Germinal center (tissue), 1 donor: Measurements from ENCODE around the gene TBATA.
"Not testable (repeated sequence)": the region's sequence is repeated elsewhere in the genome, so short reads cannot be mapped to it uniquely, and the experiment has no call there.

Experiments used
- DNase-seq: peaks from one replicate; pipeline ENCODE4 v3.0.0; 2012; ENCODE audit warnings: mixed read lengths, low spot score

Gene TBATA

DNA sequence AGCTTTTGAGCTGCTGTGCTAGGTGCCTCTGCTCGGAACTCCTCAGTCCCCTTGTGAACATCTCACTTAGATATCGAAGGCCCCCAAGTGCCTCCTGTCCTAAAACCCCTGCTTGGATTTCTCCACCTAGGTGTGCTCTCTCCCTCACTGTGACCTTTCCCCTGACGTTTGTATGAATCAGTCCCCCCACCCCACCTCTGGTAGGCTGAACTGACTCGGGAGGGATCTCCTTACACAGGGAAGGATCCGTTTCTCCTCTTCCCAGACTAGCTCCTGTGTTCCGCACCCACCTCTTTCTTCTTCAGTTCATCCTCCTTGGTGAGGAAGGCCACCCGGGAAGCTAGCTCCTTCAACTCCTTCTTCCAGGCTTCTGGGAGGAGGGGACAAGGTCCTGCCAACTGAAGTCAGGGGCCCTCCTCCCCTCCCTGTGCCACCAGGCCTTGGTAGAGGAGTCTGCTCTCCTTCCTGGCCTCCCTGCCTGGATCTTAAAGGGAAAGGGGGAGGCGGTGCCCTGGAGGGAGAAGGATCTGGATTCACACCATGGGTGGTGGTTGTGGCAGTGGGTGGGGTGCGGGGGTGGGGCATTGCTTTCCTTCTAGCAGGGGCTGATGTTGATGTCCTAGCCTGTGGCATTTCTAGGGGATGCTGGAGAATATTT, 6.8 kb downstream of the TBATA start:
- no peak for DNase-seq

DNA sequence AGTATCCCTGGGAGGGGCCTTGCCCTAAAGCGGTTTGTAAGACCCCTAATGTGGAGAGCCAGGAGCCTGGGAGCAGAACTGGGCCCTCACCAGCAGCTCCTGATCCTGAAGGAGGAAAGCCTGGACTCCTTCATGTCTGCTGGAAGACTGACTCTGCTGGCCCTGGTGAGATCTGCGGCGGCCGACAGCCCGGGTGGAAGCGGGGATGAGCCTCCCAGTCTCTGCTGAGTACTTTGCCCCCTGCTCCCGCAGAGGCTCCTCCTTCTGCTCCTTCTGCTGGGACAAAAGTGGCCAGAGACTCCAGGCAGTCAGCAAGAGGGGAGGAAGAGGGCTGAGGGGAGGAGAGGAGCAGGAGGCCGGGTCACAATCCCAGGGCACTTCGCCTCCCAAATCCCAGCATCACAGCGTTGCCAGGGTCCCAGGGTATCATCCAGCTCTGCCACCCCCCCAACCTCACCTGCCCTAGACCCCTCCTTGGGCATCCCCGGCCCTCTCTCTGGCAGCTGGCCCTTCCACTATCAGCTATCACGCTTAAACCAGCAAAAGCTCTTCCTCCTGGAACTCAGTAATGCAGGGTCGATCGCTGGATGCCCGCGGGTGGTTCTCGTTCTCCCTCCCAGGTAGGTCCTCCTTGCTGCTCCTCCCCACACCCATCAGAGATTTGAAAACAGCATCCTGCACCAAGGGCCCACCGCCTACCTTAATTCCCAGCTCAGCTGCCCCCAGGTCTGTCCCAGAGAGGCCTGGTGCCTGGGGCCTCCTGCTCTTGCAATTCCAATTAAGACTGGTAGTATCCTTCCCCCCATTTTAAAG, 7.9 kb downstream of the TBATA start:
- no peak for DNase-seq

DNA sequence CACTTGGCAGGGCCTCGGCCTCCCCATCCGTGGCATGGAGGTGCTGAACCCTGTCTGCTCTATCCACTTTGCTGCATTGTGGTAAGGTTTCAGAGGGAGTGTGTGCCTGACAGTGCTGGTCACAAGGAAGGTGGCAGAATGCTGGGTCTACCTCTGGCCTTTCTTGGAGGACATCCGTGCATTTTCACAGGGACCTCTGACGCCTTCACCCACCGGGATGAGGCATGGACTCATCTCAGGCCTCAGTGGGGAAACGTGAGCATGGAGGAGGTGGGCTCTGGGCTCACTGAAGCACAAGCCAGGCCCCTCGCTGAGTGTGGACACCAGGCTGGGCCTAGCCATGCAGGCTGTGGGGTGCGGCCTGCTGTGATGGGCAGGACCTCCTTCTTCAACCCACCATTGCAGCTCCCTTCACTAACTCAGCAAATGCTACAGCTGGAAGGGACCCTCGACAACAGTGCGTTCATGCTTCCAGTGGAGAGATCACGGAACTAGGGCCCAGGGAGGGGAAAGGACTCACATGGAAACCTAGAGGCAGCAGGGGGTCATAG, 8.6 kb downstream of the TBATA start:
- no peak for DNase-seq

DNA sequence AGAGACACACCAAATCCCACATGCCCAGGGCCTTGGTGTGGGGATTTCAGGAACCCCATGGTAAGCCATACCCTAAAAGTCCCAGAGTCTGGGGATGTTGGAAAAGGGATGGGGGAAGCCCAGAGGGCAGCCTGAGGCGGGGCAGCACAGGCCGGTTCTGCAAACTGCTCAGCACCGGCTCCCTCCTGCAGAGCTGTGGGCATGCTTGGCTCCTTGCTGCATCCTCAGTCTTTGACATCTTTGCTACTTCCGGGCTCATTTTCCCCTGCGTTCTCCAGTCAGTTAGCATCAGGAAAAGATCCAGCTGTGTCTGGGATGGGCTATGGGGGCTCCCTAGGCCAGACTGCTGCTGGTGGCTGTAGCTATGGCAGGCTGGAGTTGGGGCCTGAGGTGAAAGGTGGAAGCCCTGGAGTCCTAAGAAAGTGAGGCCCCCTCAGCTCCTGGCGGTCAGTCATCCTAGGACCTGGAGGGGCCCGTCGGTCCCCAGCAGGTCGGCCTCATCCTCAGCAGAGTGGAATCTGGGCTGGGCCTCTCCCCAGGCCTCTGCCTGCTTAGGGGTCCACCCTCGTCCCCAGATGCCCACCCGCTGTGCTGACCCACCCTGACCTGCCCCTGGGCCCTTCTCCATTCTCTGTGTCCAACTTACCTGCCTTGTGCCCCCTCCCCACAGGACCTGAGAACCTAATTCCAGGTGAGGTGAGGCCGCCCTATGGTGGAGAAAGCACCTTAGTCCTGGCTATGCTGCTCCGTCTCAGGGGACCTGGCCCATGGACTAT, 9.3 kb downstream of the TBATA start:
- no peak for DNase-seq

DNA sequence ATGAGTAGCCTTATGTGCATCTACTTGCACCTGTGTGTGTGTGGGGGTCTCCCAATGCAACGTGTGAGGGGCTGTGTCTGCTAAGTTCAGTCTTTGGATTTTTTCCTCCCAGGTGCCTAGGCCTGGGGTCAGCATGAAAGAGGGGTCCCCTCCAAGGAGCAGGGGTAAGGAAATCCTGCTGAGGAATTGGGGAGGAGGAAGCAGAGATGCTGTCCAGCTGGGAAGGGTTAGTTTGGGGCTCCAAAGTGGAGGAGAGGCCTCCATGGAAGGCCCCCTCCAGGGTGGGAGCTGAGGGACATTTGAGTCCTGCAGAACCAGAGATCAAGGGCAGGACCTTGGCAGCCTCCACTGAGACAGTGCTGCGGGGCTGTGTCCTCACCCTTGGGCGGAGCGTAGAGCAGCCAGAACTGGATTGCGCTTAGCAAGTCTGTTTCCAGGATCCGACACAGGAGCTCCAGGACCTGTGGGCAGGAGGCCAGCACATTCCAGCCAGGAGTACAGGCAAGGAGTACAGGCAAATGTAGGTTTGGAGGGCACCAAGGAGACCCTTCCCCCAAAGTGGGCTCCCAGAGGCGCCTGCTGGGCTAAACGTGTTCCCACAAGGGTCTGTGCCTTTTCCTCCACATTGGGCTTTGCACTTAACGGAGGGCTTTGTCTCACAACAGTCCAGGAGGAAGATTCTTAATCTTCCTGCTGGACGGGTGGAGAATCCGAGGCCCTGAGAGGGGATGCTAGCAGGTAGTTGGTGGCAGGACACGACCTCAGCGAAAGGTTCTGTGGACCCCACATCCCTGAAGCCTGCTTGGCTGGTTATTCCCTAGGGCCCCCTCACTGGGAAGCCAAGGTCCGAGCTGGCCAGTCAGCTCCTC, 10.1 kb downstream of the TBATA start:
- DNase-seq, result no peak

DNA sequence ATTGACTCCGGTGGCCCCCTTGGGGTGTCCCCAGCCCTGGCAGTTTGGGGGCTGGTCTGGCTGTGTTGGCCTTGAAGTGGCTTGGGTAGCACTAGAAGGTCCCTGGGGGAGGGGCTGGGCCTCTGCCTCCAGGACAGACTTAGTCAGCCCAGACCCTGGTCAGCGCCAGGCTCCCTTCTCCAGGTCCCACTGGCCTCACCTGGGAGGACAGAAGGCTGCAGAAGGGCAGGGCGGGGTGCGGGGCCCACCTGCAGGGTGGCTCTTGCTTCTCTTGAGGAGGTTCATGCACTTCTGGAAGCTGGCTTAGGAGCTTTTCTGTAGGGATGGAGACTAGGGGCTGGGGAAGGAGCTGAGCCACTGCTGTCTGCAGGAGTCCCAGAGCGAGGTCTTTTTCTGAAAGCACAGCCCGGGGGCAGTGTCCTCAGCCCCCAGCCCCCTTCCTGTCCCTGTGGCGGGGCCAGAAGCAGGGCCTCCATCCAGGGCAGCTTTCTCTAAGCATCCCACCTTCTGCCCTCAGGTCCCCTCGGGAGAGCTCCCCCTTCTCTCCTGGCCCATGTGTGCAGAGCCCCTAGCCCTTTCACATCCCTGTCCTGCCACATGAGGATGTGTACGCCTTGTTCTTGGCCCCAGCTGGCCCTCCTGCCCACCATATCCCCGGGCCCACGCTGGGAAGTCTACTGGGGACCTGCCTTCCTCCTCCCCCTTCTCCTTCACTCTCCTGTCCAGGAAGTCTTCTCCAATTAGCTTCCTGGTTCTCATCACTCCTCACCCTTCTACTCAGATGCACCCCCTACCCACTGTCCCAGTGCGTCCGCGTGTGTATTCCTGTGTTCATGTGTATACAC, 11.0 kb downstream of the TBATA start:
- no peak for DNase-seq

DNA sequence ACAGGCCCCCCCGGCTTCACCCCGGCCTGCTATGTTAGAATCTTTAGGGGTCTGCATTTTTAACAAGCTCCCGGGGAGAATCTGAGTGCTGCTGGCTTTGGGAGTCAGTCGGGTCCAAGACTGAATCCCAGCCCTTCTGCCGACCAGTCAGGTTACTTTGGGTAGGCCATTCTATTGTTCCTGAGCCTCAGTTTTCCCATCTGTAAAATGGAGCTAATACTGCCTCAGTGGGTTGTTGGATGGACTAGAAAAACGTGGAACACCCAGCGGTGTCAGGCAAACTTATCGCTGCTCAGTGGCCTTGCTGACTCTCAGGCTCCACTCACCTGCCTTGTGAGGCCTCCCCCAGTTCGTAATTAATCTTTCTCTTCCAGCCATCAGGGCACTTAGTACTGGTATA, 11.7 kb downstream of the TBATA start:
- DNase-seq, result no peak

DNA sequence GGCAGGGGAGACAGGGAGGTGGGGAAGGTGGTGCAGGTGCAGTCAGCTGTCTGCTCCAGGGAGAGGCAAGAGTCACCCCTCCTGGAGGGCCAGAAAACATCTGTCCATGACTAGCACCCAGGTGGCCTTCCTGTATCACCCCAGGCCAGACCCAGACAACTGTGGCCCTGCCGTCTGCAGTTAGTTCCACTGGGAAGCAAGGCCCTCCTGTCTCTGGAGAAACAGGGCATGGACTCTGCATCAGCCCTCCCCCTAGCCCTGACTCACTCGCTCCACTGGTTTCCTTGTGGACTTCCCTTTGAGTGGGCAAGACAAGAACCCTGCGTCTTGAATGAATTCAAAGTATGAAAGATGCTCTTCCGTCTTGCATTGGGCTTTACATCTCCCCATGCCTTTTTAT, 12.6 kb downstream of the TBATA start:
- no peak for DNase-seq

DNA sequence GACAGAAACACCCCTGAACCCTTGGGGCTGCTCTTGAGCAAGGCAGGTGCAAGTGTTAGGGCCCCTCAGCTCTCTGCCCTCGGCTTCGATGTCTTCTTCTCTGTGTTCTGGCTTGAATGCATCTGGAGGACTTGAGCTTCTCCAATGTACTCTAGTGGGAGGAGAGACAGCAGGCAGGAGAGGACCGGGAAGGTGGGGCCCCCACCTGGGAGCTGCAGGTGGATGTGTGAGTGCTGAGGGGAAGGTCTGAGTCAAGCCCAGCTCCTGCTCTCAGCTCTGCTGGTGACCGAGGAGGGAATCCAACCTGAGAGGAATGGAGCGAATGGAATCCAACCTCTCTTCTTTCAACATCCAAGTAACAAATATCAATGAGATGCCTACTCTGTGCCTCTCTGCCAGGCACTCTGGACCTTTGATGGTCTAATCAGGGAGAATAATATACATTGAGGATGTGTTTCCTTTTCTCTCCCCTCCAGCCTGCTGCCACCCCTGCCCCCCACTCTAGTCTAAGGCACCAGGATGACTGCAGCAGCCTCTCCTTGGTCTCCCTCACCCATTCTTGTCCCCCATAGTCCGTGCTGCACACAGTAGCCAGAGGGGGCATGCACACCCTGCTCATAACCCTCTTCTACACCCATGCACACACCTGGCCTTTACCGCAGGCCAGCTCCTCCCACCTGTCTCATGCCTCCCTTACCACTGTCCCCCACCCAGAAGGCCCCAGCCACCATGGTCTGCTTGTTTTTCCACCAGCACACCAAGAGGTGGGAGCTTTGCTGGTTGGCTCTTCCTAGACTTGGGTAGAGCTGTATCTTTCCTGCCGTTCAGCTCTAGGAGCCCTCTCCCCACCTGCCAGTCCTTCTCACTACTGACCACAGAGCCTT, 13.6 kb downstream of the TBATA start:
- no peak for DNase-seq

DNA sequence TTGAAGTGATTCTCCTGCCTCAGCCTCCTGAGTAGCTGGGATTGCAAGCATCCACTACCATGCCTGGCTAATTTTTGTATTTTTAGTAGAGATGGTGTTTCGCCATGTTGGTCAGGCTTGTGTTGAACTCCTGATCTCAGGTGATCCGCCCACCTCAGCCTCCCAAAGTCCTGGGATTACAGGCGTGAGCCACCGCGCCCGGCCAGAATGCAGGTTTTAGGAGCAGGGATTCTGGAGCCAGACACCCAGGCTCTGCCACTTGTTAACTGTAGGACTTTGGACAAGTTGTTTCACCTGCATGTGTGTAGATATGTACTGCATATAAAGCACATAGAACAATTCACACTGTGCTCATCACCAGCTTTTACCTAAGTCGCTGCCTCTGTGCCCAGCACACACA, 14.7 kb downstream of the TBATA start:
- DNase-seq, result not testable (repeated sequence)

DNA sequence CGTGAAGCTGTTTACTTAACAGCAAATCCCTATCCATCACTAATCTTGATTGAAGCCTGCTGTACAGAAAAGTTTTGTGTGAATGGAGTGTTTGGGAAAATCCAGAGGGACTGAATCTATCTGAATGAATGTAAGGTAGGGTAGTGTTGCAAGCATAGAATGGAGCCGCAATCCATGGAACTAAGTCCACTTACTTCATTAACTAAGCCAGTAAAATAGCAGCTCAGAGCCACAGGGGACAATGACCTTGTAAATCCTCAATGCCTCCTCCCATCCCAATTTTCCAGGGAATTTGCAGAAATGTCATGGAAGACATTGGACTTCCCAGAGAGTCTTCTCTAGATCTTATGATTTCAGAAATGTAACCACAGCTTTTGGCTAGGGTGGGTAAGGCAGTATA, 15.2 kb downstream of the TBATA start:
- no peak for DNase-seq

DNA sequence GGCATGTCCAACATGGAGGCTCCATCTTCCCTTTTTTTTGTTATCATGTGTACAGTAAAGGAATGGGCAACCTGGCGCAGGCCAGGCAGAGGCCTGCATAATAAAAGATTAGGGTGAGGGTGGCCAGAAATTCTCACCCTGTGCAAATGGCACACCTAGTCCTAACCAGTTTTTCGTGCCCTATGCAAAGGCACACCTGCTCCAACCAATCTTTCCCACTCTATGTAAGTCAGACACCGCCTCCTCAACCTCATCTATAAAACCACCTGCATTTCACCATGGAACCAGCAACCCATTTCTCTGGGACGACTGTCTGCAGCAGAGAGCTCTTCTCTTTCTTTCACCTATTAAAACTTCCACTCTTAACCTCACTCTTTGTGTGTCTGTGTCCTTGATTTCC, 16.1 kb downstream of the TBATA start:
- no peak for DNase-seq

DNA sequence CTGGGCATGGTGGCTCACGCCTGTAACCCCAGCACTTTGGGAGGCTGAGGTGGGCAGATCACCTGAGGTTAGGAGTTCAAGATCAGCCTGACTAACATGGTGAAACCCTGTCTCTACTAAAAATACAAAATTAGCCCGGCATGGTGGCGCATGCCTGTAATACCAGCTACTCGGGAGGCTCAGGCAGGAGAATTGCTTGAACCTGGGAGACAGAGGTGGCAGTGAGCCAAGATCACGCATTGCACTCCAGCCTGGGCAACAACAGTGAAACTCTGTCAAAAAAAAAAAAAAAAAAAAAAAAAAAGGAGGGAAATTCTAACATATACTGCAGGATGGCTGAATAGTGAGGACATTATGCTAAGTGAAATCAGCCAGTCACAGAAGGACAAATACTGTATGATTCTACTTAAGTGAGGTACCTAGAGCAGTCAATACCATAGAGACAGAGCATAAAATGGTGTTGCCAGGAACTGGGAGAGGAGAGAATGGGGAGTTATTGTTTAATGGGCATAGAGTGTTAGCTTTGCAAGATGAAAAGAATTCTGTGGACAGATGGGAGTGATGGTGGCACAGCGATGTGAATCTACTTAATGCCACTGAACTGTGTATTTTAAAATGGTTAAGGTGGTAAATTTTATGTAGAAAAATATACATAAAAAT, 17.0 kb downstream of the TBATA start:
- not testable (repeated sequence) for DNase-seq

DNA sequence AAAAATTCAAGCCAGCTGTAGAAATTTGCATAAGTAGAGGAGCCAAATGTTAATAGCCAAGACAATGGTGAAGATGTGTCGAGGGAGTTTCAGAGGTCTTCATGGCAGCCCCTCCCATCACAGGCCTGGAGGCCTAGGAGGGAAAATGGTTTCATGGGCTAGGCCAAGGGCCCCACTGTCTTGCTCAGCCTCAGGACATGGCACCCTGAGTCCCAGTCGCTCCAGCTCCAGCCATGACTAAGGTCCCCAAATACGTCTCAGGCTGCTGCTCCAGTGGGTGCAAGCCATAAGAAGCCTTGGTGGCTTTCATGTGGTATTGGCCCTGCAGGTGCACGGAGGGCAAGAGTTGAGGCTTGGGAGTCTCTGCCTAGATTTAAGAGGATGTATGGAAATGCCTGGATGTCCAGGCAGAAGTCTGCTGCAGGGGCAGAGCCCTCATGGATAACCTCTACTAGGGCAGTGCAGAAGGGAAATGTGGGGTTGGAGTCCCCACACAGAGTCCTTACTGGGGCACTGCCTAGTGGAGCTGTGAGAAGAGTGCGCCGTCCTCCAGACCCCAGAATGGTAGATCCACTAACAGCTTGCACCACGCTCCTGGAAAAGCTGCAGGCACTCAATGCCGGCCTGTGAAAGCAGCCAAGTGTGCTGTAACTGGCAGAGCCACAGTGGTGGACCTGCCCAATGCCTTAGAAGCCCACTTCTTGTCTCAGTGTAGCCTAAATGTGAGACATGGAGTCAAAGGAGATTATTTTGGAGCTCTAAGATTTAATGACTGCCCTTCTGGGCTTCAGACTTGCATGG, 19.2 kb downstream of the TBATA start:
- no peak for DNase-seq

DNA sequence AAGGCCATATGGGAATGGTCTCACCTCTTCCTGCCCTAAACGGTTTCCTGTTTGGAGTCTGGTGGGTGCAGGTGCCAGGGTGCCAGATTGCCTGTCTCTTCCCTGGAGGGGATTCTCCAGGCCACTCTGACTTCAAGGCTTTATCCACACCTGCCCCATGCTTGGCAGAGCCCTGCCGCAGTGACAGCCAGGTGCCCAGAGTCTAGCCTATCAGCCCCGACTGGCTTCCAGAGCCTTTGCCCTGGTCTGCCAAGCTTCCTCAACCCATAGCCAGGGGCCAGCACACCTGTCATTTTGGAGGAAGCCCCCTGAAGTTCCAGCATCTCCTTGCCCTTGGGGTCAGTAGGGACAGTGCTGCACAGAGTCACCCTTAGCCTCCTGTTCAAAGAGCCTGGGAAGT, 21.6 kb downstream of the TBATA start:
- DNase-seq, result no peak

DNA sequence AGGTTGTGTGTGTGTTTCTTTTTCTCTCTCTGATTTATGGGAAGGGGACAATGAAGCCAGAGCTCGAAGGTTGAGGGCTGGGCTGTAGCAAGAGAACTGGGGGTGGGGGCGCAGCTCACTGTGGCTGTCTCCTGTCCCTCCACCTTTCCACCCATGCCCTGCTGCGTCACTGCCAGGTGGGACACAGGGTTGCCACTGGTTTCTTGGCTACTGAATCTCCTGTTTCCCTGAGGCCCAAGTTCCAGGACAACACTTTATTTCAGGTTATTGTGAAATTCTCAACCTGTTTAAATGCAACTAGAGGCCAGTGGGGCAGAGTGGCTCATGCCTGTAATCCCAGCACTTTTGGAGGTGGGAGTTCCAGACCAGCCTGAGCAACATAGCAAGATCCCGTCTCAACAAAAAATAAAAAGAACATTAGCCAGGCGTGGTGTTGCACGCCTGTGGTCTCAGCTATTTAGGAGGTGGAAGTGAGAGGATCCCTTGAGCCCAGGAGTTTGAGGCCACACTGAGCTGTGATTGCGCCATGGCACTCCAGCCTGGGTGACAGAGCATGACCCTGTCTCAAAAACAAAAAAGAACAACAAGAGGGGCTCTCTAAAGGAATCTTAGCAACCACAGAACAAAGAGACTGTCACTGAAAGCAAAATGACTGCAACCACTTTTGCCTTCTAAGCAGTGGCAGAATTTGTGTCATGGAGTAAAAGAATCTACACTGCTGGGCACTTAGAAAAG, 22.6 kb downstream of the TBATA start:
- DNase-seq, result no peak

DNA sequence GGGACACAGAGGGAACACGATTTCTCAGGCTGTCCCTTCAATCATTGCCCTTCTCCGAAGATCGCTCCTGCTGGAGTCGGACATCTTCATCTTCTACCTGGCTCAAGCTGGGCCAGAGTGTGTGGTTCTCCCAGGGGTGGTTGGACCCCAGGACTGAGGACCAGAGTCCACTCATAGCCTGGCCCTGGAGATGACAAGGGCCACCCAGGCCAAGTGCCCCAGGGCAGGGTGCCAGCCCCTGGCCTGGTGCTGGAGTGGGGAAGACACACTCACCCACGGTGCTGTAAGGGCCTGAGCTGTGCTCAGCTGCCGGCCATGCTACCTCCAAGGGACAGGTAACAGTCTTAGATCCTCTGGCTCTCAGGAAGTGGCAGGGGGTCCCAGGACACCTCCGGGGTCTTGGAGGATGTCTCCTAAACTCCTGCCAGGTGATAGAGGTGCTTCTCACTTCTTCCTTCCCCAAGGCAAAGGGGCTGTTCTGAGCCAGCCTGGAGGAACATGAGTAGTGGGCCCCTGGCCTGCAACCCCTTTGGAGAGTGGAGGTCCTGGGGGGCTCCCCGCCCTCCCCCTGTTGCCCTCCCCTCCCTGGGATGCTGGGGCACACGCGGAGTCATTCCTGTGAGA, 23.3 kb downstream of the TBATA start:
- DNase-seq, result no peak
